T47D (cell line): Measurements from ENCODE around the gene RRAD.
"Not testable (repeated sequence)": the region's sequence is repeated elsewhere in the genome, so short reads cannot be mapped to it uniquely, and the experiment has no call there.

Experiments
- DNase-seq, 2 experiments: peaks; one replicate each; pipeline versions ENCODE4 v3.0.0 to v3.0.0-alpha.2; 2011 to 2012; ENCODE audit warnings: low read depth in 1 of 2, low spot score in 1 of 2
- JUND ChIP-seq: IDR thresholded peaks from 2 replicates; pipeline ENCODE4 v1.6.1; 2012; ENCODE audit warnings: low read depth
- in situ Hi-C: cut with HindIII; loops from 2 replicates; pipeline ENCODE4 v1.10.0; 2016; ENCODE audit warnings: low sequenced_read_pairs, low pct_unique_long_range_greater_than_20kb

RRAD gene

DNA sequence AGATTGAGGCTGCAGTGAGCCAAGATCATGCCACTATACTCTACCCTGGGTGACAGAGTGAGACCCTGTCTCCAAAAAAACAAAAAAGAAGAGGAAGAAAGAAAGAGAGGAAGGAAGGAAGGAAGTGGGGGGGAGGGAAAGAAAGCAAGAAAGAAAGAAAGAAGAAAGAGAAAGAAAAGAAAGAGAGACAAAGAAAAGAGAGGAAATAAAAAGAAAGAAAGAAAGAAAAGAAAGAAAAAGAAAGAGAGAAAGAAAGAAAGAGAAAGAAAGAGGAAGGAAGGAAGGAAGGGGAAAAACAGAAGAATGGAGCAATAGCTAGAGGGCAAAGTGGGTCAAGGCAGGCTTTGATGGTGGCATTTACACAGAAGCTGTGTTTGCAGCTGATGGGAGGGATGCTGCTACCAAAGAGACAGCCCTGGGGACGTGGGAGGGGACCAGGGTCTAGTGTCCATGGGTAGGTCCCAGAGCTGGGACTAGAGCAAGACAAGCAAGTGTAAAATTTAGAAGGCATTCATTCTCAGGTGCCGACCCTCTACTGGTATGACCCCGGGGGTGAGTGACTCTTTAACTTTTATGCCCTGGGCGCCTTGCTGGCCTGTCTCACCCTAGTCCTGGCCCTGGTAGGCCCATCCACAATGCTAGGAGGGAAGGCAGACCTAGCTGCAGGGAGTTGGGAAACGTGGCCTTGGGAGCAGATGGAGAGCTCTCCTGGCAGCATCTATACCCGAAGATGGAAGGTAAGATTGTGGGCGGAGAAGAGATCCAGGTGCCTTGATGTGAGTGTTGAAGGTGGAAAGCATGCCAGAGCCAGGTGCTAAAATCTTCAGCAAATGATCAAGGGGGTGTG is 33.7 kb upstream of the RRAD start:
- DNase-seq: no peak
- in situ Hi-C loops: no loop called here

DNA sequence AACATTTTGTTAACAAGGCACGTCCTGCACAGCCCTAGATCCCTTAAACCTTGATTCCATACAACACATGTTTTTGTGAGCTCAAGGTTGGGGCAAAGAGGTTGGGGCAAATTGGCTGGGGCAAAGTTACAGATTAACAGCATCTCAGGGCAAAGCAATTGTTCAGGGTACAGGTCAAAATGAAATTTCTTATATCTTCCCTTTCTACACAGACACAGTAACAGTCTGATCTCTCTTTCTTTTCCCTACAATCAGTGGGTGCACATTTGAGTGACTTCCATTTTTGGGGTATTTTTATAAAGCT is 30.8 kb upstream of the RRAD start:
- in situ Hi-C loops, DNase-seq: not testable (repeated sequence)

More for the DNA sequence above, 33.7 kb upstream of the RRAD start:
- no peak for TF ChIP-seq JUND

GRCh38 chr16:66955363-66956153 is 30.2 kb upstream of the RRAD start:
- DNase-seq, in situ Hi-C loops: not testable (repeated sequence)

- DNase-seq: peak; percentile 65 to 82
- in situ Hi-C loops: no loop called here
- no peak for TF ChIP-seq JUND
Measured at GRCh38 chr16:66954097-66954659, 28.8 kb upstream of the RRAD start.

DNA sequence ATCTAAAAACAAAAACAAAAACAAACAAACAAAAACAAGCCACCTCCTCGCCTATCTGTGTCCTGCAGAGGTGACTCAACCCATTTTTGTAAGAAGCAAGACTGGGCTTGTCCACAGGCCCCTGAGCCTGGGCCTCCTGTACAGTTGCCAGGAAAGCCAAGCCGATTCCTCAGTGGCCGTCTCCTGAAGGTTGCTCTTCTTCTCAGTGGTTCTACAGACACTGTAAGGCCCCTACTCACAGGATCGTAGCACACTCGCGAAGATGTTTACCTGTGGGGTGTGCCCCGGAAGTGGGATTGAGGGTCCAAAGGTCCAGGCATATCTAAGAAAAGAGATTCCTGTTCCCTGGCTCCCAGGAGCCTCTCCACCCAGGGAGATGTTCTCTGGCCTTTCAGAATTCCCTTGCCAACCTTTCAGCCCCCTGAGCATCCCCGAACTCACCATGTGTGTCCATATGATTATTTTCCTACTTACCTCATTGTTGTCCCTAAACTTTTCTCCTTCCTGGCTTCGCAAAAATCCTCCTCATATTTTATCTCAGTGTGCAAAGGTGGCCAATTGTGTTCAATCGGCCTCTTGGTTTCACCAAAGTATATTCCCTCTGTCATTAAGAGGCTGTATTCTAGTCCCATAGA is 28.2 kb upstream of the RRAD start:
- no peak for DNase-seq
- no peak for TF ChIP-seq JUND
- in situ Hi-C loops: no loop called here

DNA sequence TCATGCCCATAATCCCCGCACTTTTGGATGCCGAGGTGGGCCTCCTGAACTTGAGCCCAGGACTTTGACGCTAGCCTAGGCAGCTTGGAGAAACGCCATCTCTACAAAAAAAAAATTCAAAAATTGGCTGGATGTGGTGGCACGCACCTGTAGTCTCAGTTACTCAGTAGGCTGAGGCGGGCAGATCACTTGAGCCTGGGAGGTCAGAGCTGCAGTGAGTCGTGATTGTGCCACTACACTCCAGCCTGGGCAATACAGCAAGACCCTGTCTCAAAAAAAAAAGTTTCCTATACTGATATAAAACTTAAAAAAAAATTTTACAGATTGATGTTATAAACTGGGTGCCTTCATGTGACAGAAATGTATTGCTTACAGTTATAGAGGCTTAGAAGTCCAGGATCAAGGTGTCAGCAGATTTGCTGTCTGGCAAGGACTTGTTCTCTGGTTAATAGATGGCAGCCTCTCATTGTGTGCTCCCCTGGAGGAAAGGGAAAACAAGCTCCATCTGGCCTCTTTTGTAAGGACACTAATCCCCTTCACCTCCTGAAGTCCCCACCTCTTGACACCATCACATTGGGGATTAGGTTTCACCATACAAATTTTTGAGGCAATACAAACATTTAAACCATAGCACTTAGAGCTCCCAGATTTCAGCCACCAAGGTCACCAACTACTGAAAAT is 27.2 kb upstream of the RRAD start:
- no peak for DNase-seq
- in situ Hi-C loops: no loop called here
- no peak for TF ChIP-seq JUND

GRCh38 chr16:66950971-66951790 is 25.8 kb upstream of the RRAD start:
- TF ChIP-seq JUND: no peak
- DNase-seq: no peak
- in situ Hi-C loops: no loop called here

DNA sequence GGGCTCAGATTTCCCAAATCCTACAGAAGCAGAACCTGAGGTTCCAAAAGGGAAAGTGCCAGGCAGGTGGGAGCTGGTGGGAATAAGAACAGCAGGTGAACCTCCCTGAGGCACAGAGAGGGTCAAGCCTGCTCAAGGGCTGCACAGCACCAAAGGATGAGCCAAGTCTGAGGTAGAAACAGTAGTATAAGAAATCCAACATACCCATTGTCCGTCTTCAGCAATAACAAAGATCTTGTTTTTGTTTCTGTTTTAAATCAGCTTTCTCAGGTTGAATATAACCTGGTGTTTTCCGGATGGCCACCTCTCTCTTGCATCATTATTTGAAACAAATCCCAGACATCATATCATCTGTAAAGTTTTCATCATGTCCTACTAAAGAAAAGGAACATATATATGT is 25.1 kb upstream of the RRAD start:
- no peak for DNase-seq
- TF ChIP-seq JUND: no peak
- in situ Hi-C loops: no loop called here

DNA sequence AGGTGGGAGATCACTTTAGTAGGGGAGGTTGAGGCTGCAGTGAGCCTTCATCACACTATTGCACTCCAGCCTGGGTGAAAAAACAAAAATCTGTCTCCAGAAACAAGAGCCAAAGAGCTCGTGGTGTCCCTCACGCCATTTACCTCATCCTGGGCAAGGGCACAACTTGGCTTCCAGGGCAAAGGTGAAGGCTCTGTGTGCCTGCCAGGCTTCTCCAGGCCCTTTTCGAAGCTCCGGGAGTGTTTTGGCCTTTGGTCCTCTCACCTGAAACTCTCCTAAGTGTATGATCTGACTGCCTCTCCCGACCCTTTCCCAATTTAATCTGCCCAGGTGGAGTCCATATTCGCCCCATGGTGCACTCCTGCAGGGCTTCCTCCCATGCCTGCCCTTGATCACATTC is 24.1 kb upstream of the RRAD start:
- no peak for DNase-seq
- in situ Hi-C loops: no loop called here
- TF ChIP-seq JUND: no peak

DNA sequence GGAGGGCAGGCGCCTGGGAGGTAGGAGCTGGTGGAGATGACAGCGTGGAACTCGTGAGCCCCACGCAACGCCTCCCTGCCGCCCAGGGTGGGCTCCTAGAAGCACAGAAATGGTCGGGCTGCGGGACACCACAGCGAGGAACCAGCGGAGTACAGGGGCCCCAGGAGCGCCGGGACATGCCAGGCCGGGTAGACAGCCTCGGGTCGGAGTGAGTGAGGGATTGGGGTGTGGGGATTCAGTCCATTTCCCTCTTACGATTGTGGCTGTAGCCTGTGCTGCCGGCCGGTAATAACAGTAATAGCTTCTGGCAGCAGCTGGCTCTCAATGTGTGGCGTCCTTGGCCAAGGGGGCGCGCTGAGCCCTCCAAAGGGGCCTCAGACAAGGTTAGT is 23.5 kb upstream of the RRAD start:
- no peak for TF ChIP-seq JUND
- no peak for DNase-seq
- in situ Hi-C loops: no loop called here

GRCh38 chr16:66948134-66948836 is 22.9 kb upstream of the RRAD start:
- in situ Hi-C loops: no loop called here
- no peak for TF ChIP-seq JUND
- no peak for DNase-seq
